A204.1 (cell line): Measurements from ENCODE around the gene GPI.
"Not testable (repeated sequence)": the region's sequence is repeated elsewhere in the genome, so short reads cannot be mapped to it uniquely, and the experiment has no call there.

Source experiments
- FAIRE-seq: peaks from 2 replicates; lab custom pipeline; 2012; peaks lifted over from hg19 to GRCh38; lab: Jason Lieb, UNC

Gene GPI

GRCh38 chr19:34368338-34368737 lies 3.3 kb downstream of the GPI start:
- no peak for FAIRE-seq

GRCh38 chr19:34369166-34369565 lies 4.2 kb downstream of the GPI start:
- not testable (repeated sequence) for FAIRE-seq

GRCh38 chr19:34370117-34370516 lies 5.1 kb downstream of the GPI start:
- no peak for FAIRE-seq

GRCh38 chr19:34370983-34371382 lies 6.0 kb downstream of the GPI start:
- FAIRE-seq, result no peak

GRCh38 chr19:34373601-34374288 lies 8.7 kb downstream of the GPI start:
- no peak for FAIRE-seq

GRCh38 chr19:34375598-34375997 lies 10.6 kb downstream of the GPI start:
- FAIRE-seq, result no peak

- no peak for FAIRE-seq
These were observed 15.7 kb downstream of the GPI start for GRCh38 chr19:34380639-34381241.

GRCh38 chr19:34381399-34382251 lies 16.6 kb downstream of the GPI start:
- FAIRE-seq, result no peak

GRCh38 chr19:34382471-34382870 lies 17.5 kb downstream of the GPI start:
- no peak for FAIRE-seq

GRCh38 chr19:34383599-34383998 lies 18.6 kb downstream of the GPI start:
- no peak for FAIRE-seq

GRCh38 chr19:34386645-34387445 lies 21.8 kb downstream of the GPI start:
- no peak for FAIRE-seq

GRCh38 chr19:34387446-34387810 lies 22.4 kb downstream of the GPI start:
- FAIRE-seq, result no peak

GRCh38 chr19:34388745-34389144 lies 23.7 kb downstream of the GPI start:
- not testable (repeated sequence) for FAIRE-seq

GRCh38 chr19:34391813-34392212 lies 26.8 kb downstream of the GPI start:
- FAIRE-seq, result no peak

GRCh38 chr19:34393031-34393430 lies 28.0 kb downstream of the GPI start:
- no peak for FAIRE-seq

GRCh38 chr19:34393629-34394028 lies 28.6 kb downstream of the GPI start:
- FAIRE-seq, result no peak

- FAIRE-seq, result no peak
These were observed 32.9 kb downstream of the GPI start for GRCh38 chr19:34397853-34398252.

GRCh38 chr19:34399886-34400285 lies 34.9 kb downstream of the GPI start:
- FAIRE-seq, result no peak

GRCh38 chr19:34400844-34401243 lies 35.8 kb downstream of the GPI start:
- FAIRE-seq, result not testable (repeated sequence)

- FAIRE-seq, result no peak
These were observed 37.1 kb downstream of the GPI start for GRCh38 chr19:34402074-34402600.

- no peak for FAIRE-seq
These were observed 38.8 kb downstream of the GPI start for GRCh38 chr19:34403784-34404108.
